HFFc6 (cell line): ENCODE data around the gene SLC25A13. TPM values are rescaled to one million over a fixed set of nuclear protein-coding genes. Genes with fewer than 3 reads are reported as not detected.
A peak's percentile ranks its signal among the peaks of the same experiment; 100 is the strongest.

Experiments
- DNase-seq: peaks from one replicate; pipeline ENCODE4 v3.0.0-alpha.2; 2018
- H3K27ac Mint-ChIP-seq: 2 replicates; pipeline ENCODE4 v1.8.0; 2020; ENCODE audit warnings: mild to moderate bottlenecking, mixed read lengths
- H3K27me3 Mint-ChIP-seq: 2 replicates; pipeline ENCODE4 v1.8.0; 2021; ENCODE audit warnings: mild to moderate bottlenecking, moderate library complexity, mixed read lengths; ENCODE audit not compliant: insufficient read depth
- H3K36me3 Mint-ChIP-seq: 2 replicates; pipeline ENCODE4 v1.8.0; 2021; ENCODE audit warnings: low read depth, mixed read lengths
- H3K4me1 Mint-ChIP-seq: 2 replicates; pipeline ENCODE4 v1.8.0; 2020; ENCODE audit warnings: low read depth, mixed read lengths
- H3K4me3 Mint-ChIP-seq: 2 replicates; pipeline ENCODE4 v1.8.0; 2020; ENCODE audit warnings: mild to moderate bottlenecking, moderate library complexity, mixed read lengths
- H3K9me3 Mint-ChIP-seq: 2 replicates; pipeline ENCODE4 v1.8.0; 2020; ENCODE audit warnings: mild to moderate bottlenecking, mixed read lengths
- CTCF ChIP-seq: fragments of 200-600 bp; sonication (generic); IDR thresholded peaks from 2 replicates; pipeline ENCODE4 v1.5.0; 2021; ENCODE audit warnings: antibody characterized with exemption, mild to moderate bottlenecking
- total RNA-seq, 6 experiments: library from RNA; stranded (reverse); fragmentation: NEBNext Ultra II Directional; extraction: Animal tissue kit (Norgen Biotek cat#: 25700); gene quantifications; 2 replicates in 1 of 6; 3 replicates in 5 of 6; pipeline ENCODE4 v1.2.3, GENCODE V29; 2021

SLC25A13 gene
- total RNA-seq, 6 experiments from 2014 or later = 7.4 to 15.4 (median 12.9) TPM

GRCh38 chr7:96315125-96315512 lies 6.8 kb downstream of the SLC25A13 start:
- no peak for TF ChIP-seq CTCF
- H3K4me1 Mint-ChIP-seq = peaks cover 16% of the 10 kb centered on the region
- no peaks in the 10 kb centered on the region for H3K9me3 Mint-ChIP-seq
- no peak overlapping the region for H3K27ac Mint-ChIP-seq
- no peaks in the 10 kb centered on the region for H3K27me3 Mint-ChIP-seq
- no peak overlapping the region for H3K4me3 Mint-ChIP-seq
- no peak for DNase-seq
- H3K36me3 Mint-ChIP-seq = no peaks in the 10 kb centered on the region

- no peak for TF ChIP-seq CTCF
- H3K27me3 Mint-ChIP-seq = no peaks in the 10 kb centered on the region
- H3K9me3 Mint-ChIP-seq = no peaks in the 10 kb centered on the region
- no peak overlapping the region for H3K4me3 Mint-ChIP-seq
- H3K27ac Mint-ChIP-seq = no peak overlapping the region
- DNase-seq = peak; percentile 32
- H3K4me1 Mint-ChIP-seq = peaks cover 14% of the 10 kb centered on the region
- H3K36me3 Mint-ChIP-seq = no peaks in the 10 kb centered on the region
These were observed 7.3 kb downstream of the SLC25A13 start for GRCh38 chr7:96314402-96315124.

- H3K9me3 Mint-ChIP-seq = no peaks in the 10 kb centered on the region
- H3K27me3 Mint-ChIP-seq = no peaks in the 10 kb centered on the region
- H3K36me3 Mint-ChIP-seq = no peaks in the 10 kb centered on the region
- H3K27ac Mint-ChIP-seq = no peak overlapping the region
- TF ChIP-seq CTCF = no peak
- H3K4me1 Mint-ChIP-seq = peaks cover 14% of the 10 kb centered on the region
- H3K4me3 Mint-ChIP-seq = no peak overlapping the region
- DNase-seq = no peak
These were observed 8.0 kb downstream of the SLC25A13 start for GRCh38 chr7:96313940-96314339.

- no peak overlapping the region for H3K4me3 Mint-ChIP-seq
- DNase-seq = no peak
- no peaks in the 10 kb centered on the region for H3K9me3 Mint-ChIP-seq
- H3K4me1 Mint-ChIP-seq = peaks cover 14% of the 10 kb centered on the region
- no peaks in the 10 kb centered on the region; the same call in 1 of the 2 replicates for H3K36me3 Mint-ChIP-seq
- H3K27ac Mint-ChIP-seq = no peak overlapping the region
- H3K27me3 Mint-ChIP-seq = no peaks in the 10 kb centered on the region
- TF ChIP-seq CTCF = no peak
These were observed 9.4 kb downstream of the SLC25A13 start for GRCh38 chr7:96312502-96312901.

GRCh38 chr7:96311967-96312366 lies 9.9 kb downstream of the SLC25A13 start:
- Mint-ChIP-seq H3K4me1 (peaks cover 14% of the 10 kb centered on the region), H3K4me3 (no peak overlapping the region), H3K36me3 (no peaks in the 10 kb centered on the region; the same call in 1 of the 2 replicates), H3K27ac (no peak overlapping the region), H3K27me3 (no peaks in the 10 kb centered on the region), H3K9me3 (no peaks in the 10 kb centered on the region)
- TF ChIP-seq CTCF = no peak
- no peak for DNase-seq
